Gastrocnemius medialis (tissue), 4 donors: ENCODE results near the gene LAMTOR1. TPM values are rescaled to one million over a fixed set of nuclear protein-coding genes. Genes with fewer than 3 reads are reported as not detected.
A peak's percentile ranks its signal among the peaks of the same experiment; 100 is the strongest.

ENCODE experiments used
- ATAC-seq, 2 donors: fragments of 150-250 bp; one replicate each; pipeline ENCODE4 v1.9.1; 2016
- DNase-seq, 2 donors: peaks; one replicate each; pipeline ENCODE4 v3.0.0-alpha.2; 2019
- H3K27ac ChIP-seq, 4 donors: fragments of 200-600 bp; sonication (generic); 1 replicate in 1 of 4; 2 replicates in 3 of 4; pipeline ENCODE4 v1.5.1; 2016 to 2018; ENCODE audit warnings: mild to moderate bottlenecking in 2 of 4, moderate library complexity in 1 of 4
- H3K27me3 ChIP-seq, 3 donors: fragments of 200-600 bp; sonication (generic) in 2 of 3; 1 replicate in 1 of 3; 2 replicates in 2 of 3; pipeline versions ENCODE4 v1.5.1 to v1.6.0; 2016 to 2019; ENCODE audit warnings: mild to moderate bottlenecking in 1 of 3, moderate library complexity in 1 of 3
- H3K36me3 ChIP-seq, 2 donors: fragments of 200-600 bp; sonication (generic) in 1 of 2; one replicate each; pipeline ENCODE4 v1.5.1; 2017 to 2018
- H3K4me1 ChIP-seq, 2 donors: fragments of 200-600 bp; sonication (generic) in 1 of 2; one replicate each; pipeline ENCODE4 v1.5.1; 2016 to 2017; ENCODE audit warnings: mild to moderate bottlenecking in 2 of 2
- H3K4me3 ChIP-seq, 4 donors: fragments of 200-600 bp; sonication (generic) in 3 of 4; 1 replicate in 1 of 4; 2 replicates in 3 of 4; pipeline ENCODE4 v1.5.1; 2016 to 2019; ENCODE audit warnings: mild to moderate bottlenecking in 2 of 4
- H3K9me3 ChIP-seq, 3 donors: fragments of 200-600 bp; sonication (generic) in 2 of 3; 1 replicate in 1 of 3; 2 replicates in 2 of 3; pipeline ENCODE4 v1.5.1; 2016 to 2019
- CTCF ChIP-seq, 5 experiments: fragments of 450-650 bp in 3 of 5; fragments of 200-600 bp in 2 of 5; sonication (generic) in 2 of 5; IDR thresholded peaks in 4 of 5; conservative IDR thresholded peaks in 1 of 5; 1 replicate in 4 of 5; 2 replicates in 1 of 5; pipeline ENCODE4 v1.5.1; 2016 to 2019; ENCODE audit warnings: antibody characterized with exemption in 5 of 5, mild to moderate bottlenecking in 3 of 5, moderate library complexity in 3 of 5
- POLR2A ChIP-seq, 2 donors: fragments of 450-650 bp; IDR thresholded peaks; one replicate each; pipeline ENCODE4 v1.6.1; 2017; ENCODE audit warnings: antibody characterized with exemption in 2 of 2, mild to moderate bottlenecking in 2 of 2, moderate library complexity in 2 of 2
- in situ Hi-C, 4 donors: fragments of 200-750 bp; cut with MboI; loops; one replicate each; pipeline versions ENCODE4 v1.15.0 to v1.8.0; 2017; ENCODE audit warnings: low sequenced_read_pairs in 4 of 4
- intact Hi-C: fragments of 100-400 bp; cut with DNase I; formaldehyde crosslinking; loops from one replicate; pipeline ENCODE4 v1.15.1; 2023; ENCODE audit warnings: low total_unique reads
- total RNA-seq, 4 donors: library from RNA; depleted of rRNA; stranded (reverse); fragments of >200 nt; gene quantifications; one replicate each; pipeline versions ENCODE4 v1.1.0 to v1.2.3, GENCODE V29; 2016

Gene LAMTOR1
- total RNA-seq, 4 donors from 2014 or later, result 75.0 to 146 (median 104) TPM

- Histone ChIP-seq H3K9me3 (no peaks in the 10 kb centered on the region), H3K27me3 (no peaks in the 10 kb centered on the region), H3K27ac (peak overlapping the region; percentile 92 to 97 (median 93)), H3K36me3 (peaks cover 0 to 4% of the 10 kb centered on the region in 2 donors), H3K4me1 (peaks cover 40 to 44% of the 10 kb centered on the region in 2 donors), H3K4me3 (peak overlapping the region; percentile 57 to 95 (median 78))
- TF ChIP-seq CTCF (IDR thresholded peaks at IDR 0.05 in 4 of 5, conservative IDR thresholded peaks at IDR 0.05 in 1 of 5) (no peak), POLR2A (IDR thresholded peaks at IDR 0.05) (no peak)
- in situ Hi-C loops (loop anchor here in 2 of 4 donors (10.0 kb wide), 1 partner anchor 331 kb away; the partner anchor contains the start of gene CLPB (in 2 of the 2)), intact Hi-C loops (loop anchor here (1.0 to 10.0 kb wide), 6 partner anchors 9 to 331 kb away; partner anchors contain the start of genes ANAPC15, CLPB, LRRC51 and NUMA1)
- DNase-seq (no peak), ATAC-seq (no peak)
Measured at GRCh38 chr11:72103754-72104167, 664 bp upstream of the LAMTOR1 start.

GRCh38 chr11:72102631-72102945 lies 509 bp downstream of the LAMTOR1 start:
- no peaks in the 10 kb centered on the region for H3K27me3 ChIP-seq
- H3K27ac ChIP-seq, result peak overlapping the region; percentile 92 to 97 (median 93)
- H3K36me3 ChIP-seq, result peaks cover 0 to 16% of the 10 kb centered on the region in 2 donors
- no peak for DNase-seq
- intact Hi-C loops, result loop anchor here (2.0 to 10.0 kb wide), 3 partner anchors 174 to 332 kb away; partner anchors contain the start of genes CLPB, RNF121 and XNDC1N
- no peak for ATAC-seq
- no peak for TF ChIP-seq POLR2A (IDR thresholded peaks at IDR 0.05)
- TF ChIP-seq CTCF (IDR thresholded peaks at IDR 0.05 in 4 of 5, conservative IDR thresholded peaks at IDR 0.05 in 1 of 5), result no peak
- in situ Hi-C loops, result loop anchor here in 2 of 4 donors (10.0 kb wide), 1 partner anchor 332 kb away; the partner anchor contains the start of gene CLPB (in 2 of the 2)
- H3K4me1 ChIP-seq, result peaks cover 51% of the 10 kb centered on the region in 2 donors
- no peaks in the 10 kb centered on the region for H3K9me3 ChIP-seq
- H3K4me3 ChIP-seq, result peak overlapping the region; percentile 71 to 95 (median 88)

GRCh38 chr11:72102162-72102561 lies 935 bp downstream of the LAMTOR1 start:
- ATAC-seq (no peak), DNase-seq (no peak)
- in situ Hi-C loops, result loop anchor here in 2 of 4 donors (10.0 kb wide), 1 partner anchor 333 kb away; the partner anchor contains the start of gene CLPB (in 2 of the 2)
- H3K27ac ChIP-seq, result peak overlapping the region; percentile 92 to 97 (median 93)
- no peak for TF ChIP-seq CTCF (IDR thresholded peaks at IDR 0.05 in 4 of 5, conservative IDR thresholded peaks at IDR 0.05 in 1 of 5)
- no peak for TF ChIP-seq POLR2A (IDR thresholded peaks at IDR 0.05)
- intact Hi-C loops, result loop anchor here (2.0 to 10.0 kb wide), 3 partner anchors 173 to 333 kb away; partner anchors contain the start of genes CLPB, RNF121 and XNDC1N
- peaks cover 51% of the 10 kb centered on the region in 2 donors for H3K4me1 ChIP-seq
- H3K9me3 ChIP-seq, result no peaks in the 10 kb centered on the region
- no peaks in the 10 kb centered on the region for H3K27me3 ChIP-seq
- peaks cover 0 to 20% of the 10 kb centered on the region in 2 donors for H3K36me3 ChIP-seq
- H3K4me3 ChIP-seq, result peak overlapping the region; percentile 71 to 95 (median 88)

- ATAC-seq (no peak), DNase-seq (no peak)
- intact Hi-C loops (loop anchor here (10.0 kb wide), 2 partner anchors 316 to 334 kb away; partner anchors contain the start of gene CLPB), in situ Hi-C loops (loop anchor here in 2 of 4 donors (10.0 kb wide), 1 partner anchor 334 kb away; the partner anchor contains the start of gene CLPB (in 2 of the 2))
- H3K27me3 ChIP-seq, result no peaks in the 10 kb centered on the region
- no peak overlapping the region for H3K4me3 ChIP-seq
- peaks cover 0 to 34% of the 10 kb centered on the region in 2 donors for H3K36me3 ChIP-seq
- no peaks in the 10 kb centered on the region for H3K9me3 ChIP-seq
- peak overlapping the region; percentile 92 to 97 (median 93) for H3K27ac ChIP-seq
- no peak for TF ChIP-seq POLR2A (IDR thresholded peaks at IDR 0.05)
- TF ChIP-seq CTCF (IDR thresholded peaks at IDR 0.05 in 4 of 5, conservative IDR thresholded peaks at IDR 0.05 in 1 of 5), result no peak
- peaks cover 51% of the 10 kb centered on the region in 2 donors for H3K4me1 ChIP-seq
Measured at GRCh38 chr11:72100462-72100861, 2.6 kb downstream of the LAMTOR1 start.
